Iris pigment epithelial cell (primary cell): ENCODE results near the gene STPG3.
A peak's percentile ranks its signal among the peaks of the same experiment; 100 is the strongest.

Experiments
- DNase-seq: peaks from one replicate; pipeline ENCODE4 v3.0.0-alpha.2; 2011; ENCODE audit warnings: low read depth

STPG3 gene

GRCh38 chr9:137280474-137281344 lies 29.6 kb downstream of the STPG3 start:
- DNase-seq, result no peak

GRCh38 chr9:137281345-137282116 lies 30.4 kb downstream of the STPG3 start:
- no peak for DNase-seq

- DNase-seq, result peak; percentile 72
Measured at GRCh38 chr9:137286975-137287383, 35.9 kb downstream of the STPG3 start.

DNA sequence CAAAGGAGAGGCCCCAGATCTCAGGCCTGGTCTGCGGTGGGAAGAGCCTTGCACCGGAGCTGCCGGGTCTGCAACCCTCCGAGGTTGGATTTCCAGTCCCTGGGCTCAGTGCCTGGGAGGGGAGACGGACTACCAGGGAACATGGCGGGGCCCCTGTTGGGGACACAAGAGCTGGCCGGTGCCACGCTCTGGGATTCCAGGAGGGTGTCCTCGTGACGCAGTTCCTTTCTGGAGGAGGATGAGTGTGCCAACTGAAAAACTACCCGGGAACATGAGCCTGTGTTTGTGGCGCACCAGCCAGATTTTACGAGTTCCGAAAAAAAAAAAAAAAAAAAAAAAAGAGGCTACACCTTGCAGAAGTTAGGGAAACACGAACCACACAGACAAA lies 42.0 kb downstream of the STPG3 start:
- no peak for DNase-seq

DNA sequence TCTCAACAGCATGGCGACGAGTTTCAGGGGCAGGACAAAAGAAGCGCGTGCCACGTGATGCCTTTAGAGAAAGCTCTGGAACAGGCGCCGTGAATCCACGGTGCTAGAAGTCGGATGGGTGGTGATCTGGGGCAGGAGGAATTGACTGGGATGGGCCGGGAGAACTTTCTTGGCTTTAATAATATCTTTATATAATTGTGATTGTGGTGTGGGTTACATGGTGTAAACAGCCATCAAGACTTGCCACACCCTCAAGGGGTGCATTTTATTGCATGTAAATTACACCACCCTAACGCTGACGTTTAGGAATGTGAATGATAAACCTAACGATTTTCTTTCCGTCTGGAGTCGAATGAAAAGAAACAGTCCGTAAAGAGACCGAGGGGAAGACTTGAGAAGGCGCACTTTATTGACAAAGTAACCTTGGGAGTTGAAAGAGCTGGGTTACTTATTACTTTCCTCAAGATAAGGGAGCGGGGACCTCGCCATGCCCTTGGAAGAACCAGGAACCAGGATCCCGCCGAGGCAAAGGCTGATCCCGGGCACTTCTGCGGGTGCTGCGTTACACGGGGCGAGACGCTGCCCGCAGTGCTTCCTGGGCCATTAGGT lies 42.5 kb downstream of the STPG3 start:
- no peak for DNase-seq

DNA sequence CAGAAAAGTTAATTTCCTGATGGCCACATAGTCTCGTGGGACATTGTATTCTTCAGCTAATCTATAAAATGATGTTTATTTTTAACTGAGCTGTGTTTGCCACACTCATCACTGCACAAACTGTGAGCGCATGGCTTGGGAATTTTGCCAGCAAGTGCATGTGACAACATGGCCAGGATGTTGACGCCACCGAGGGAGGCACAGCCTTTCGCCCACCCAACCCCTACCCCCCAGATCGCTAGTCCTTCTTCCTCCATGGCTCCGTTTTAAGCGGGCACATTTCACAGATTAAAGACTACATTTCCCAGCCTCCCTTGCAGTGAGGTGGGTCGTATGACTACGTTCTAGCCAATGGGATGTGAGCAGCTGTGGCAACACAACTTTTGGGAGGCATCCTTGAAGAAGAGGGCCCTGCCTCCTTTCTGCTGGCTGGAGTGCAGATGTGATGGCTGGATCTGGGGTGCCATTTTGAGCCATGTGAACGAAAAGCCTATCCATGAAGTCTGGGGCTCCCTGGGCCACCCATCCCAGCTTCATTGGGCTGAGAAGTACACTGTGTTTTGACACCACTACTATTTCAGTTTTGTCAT lies 43.1 kb downstream of the STPG3 start:
- peak; percentile 60 for DNase-seq

DNA sequence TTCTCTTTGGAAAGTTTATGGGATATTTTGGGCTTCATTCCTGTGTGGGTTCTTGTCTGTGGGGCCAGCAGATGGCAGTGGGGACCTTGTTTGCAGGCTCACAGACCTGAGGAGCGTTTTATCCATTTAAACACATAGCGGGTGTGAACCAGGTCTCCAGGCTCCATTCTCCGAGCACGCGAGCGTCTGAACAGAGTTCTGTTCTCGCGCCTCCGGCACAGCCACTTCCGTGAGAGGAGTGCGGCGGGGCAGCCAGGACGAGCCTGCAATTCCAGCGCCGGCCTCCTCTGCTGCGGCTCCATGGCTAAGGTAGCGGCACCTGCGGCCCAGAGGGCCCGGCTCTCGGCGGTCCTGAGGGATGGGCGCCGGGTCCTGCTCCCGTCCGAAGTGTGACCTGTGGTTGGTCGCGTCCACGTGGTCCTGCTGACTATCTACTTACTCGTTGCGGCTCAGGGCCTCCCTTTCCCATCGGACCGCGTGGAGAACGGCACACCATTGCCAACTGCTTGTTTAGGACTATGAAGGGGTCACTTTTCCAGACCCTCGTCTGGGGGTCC lies 43.7 kb downstream of the STPG3 start:
- DNase-seq, result peak; percentile 51

DNA sequence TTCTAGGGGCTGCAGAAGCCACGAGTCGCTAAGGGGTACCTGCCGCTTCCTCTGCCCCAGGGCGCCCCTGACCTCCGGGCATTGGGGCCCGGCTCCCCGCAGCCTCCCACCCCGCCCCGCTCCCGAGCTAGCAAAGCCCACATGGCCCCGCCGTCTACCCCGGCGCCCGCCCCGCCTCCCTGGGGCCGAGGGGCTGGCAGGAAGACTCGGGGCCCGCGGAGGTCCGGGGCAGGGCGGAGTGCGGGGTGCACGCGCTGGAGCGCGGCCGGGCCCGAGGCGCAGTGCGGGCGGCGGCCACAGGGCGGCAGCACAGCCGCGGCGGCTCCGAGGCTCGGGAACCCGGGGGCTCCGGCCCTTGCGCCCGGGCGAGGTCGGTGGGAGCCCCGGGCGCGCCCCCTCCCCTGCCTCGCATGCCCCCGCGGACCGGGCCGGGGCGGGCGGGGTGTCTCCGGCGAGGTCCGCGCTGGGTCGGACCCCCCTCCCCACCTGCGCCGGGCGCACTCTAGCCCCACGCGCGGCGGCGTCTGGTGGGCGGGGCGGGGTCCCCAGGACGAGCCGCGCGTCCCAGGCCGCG lies 44.2 kb downstream of the STPG3 start:
- DNase-seq, result no peak

DNA sequence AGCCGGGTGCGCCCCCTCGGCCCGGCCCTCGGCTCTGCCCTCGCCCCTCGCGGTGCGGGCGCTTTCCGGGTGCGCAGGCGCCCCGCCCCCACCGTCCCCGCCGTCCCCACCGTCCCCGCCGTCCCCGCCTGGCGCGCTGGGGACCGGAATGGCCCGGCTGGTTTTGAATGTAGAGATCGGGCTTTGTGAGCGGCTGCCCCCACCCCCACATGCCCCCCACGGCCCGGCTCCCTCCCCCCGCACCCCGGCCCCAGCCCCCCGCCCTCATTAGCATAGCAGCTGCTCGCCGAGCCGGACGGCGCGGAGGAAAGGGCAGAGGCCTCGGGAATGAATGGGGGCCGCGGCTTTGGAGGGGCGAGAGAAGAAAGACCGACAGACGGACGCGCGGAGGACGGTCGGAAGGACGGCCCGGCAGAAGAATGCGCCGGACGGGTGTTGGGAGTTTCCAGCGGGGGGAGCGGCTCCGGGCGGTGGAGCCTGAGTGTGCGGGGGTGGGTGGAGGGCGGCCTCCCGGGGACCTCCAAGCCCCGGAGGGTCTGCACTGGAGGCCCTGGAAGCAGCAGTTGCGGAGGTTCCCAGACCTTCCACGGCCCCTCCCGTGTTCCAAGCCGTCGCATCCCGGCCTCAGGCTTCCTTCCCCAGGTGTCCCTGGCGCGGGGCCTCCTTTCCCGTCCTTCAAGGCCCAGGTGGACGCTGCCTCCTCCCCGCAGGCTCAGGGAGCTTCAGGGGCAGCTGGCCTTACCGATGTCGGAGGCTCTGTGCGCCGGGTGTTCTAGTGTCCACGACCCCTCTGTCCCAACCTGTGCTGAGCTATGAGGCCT lies 45.0 kb downstream of the STPG3 start:
- no peak for DNase-seq

GRCh38 chr9:137296670-137297664 lies 45.9 kb downstream of the STPG3 start:
- DNase-seq, result peak; percentile 75

GRCh38 chr9:137297966-137298365 lies 46.9 kb downstream of the STPG3 start:
- no peak for DNase-seq

DNA sequence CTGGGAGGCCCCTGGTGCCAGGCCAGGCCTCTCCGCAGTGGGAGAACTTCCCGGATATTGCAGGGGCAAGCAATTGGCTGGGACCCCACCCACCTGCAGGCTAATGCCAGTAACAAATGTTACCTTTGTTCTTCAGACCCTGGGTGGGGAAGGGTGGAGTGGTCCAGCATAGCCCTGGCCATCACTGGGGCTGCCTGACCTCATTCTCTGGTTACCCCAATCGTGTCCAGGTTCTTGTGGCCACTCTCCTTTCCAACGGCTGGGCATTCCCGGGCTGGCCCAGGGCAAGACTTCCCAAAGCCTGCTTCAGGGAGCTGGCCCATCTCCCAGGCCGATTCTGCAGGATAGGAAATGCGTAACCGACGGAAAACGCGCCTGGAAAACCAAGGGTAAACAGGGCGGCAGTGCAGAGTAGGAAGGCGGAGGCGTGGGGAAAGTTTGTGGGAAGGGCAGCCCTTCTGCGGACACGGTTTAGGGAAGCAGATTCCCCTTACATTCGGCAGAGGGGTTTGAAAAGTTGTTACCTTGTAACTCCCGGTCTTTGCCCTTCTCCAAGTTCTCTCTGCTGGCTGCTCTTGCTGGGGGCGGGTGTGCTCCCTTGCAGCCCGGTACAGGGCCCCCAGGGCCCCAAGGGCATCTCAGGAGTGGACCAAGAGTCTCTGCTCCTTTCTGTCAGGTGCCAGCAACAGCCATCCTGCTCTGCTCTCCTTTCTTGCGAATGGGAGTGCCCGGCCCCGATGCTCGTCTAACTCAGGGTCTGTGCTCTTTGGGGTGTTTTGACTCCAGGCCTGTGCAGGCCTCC lies 47.5 kb downstream of the STPG3 start:
- no peak for DNase-seq

DNA sequence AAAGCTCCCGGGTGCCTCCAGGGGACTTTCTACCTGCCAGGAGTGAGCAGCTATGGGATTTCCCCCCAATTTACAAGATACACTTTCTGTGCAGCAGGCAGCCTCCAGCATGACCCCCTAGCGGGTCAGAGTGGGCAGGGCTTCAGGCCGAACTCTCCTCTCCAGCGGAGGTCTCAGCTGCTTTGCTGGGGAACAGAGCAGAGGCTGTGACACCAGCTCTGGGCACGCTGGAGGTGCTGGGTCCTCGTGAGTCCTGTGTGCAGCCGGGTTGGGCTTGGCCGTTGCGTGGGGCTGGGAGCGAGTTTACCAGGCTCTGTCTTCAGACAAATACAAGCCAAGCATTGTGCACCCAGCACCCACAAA lies 48.1 kb downstream of the STPG3 start:
- DNase-seq, result no peak

DNA sequence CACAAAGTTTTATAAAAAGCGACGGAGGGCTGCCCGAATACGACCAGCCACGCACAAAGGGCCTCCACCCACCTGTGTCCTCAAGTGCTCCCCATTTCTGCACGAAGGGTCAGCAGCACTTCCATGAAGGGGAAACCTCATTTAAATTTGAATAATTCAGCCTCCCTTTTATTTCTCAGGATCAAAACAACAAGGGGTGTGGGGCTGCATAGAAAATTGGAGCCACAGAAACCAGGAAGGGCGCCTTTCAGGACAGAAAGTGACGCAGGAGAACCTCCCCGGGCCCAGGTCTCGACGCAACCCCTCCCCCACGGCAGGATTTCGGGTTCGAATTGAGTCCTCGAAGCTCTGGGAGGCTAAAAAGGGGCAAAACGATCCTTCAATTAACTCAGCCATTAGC lies 48.9 kb downstream of the STPG3 start:
- DNase-seq, result no peak

GRCh38 chr9:137300567-137301080 lies 49.5 kb downstream of the STPG3 start:
- DNase-seq, result peak; percentile 69

DNA sequence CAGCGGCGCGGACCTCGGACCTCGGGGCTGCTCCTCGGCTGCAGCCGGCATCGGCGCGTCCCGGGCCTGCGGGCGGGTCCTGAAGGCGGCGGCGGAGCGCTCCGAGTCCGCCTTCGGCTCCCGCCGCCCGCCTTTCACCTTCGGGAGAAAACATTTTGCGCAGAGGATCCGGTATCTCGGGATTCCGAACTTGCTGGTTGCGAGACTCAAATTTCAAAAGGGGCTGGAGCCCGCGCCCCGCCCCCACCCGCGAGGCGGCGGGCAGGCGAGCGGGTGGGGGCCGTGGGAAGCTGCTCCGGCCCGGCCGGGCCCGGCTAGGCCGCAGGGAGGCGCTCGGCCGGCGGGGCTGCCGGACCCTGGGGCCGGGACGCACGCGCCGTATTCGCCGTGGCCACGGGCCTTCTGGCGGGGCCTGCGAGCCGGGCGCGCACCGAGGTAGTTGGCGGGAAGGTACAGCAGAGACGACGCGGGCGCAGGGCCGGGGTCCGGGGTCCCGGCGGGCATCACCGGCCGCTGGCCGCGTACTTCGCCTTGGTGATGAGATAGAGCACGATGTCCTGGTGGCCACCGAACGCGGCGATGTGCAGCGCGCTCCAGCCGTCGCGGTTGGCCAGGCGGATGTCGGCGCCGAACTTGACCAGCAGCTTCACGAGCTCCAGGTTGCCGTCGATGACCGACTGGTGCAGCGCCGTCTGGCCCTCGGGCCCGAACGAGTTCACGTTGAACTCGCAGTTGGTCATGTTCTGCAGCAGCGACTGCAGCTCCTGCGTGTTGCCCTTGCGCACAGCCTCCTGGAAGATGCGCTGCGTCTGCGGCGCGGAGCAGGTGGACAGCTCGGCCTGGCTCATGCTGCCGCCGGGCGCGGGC lies 50.2 kb downstream of the STPG3 start:
- peak; percentile 68 for DNase-seq

DNA sequence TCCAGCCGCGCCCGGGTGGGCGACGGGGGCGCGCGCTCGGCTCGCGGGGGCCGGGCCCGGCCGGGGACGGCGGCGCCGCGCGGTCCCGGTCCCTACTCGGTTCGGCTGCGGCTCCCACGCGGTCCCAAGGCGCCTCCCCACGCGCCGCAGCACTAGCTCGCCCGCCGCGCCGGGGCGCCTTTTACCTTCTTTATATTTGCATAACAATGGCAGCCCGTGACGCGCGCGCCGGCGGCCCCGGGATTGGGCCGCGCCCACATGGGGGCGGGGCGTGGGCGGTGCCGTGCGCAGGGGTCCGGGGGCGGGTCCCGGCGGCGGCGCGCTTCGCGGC lies 51.0 kb downstream of the STPG3 start, which contains the start of gene NRARP:
TSS of gene NRARP (minus strand) at position 154 of the 331 bp plus-strand sequence. CDS start 343 bp downstream, outside the sequence.
- peak; percentile 72 for DNase-seq
